Upper lobe of left lung (tissue), 4 donors: ENCODE measurements around the gene LRRC43.

ENCODE experiments used
- EP300 ChIP-seq, 4 donors: sonication (generic); formaldehyde crosslinking; IDR thresholded peaks; one replicate each; pipeline ENCODE4 v1.5.1; 2017; ENCODE audit warnings: antibody characterized with exemption in 4 of 4, control low read depth in 2 of 4
- POLR2AphosphoS5 ChIP-seq, 2 donors: sonication (generic); formaldehyde crosslinking; IDR thresholded peaks; one replicate each; pipeline ENCODE4 v1.5.1; 2017; ENCODE audit warnings: antibody characterized with exemption in 2 of 2
- TF ChIP-seq, protein P1 (sequence below), 6 experiments: fragments of 450-650 bp in 4 of 6; fragments of 200-600 bp in 2 of 6; sonication (generic) in 2 of 6; IDR thresholded peaks; one replicate each; pipeline ENCODE4 v1.5.1; 2016 to 2019; ENCODE audit warnings: antibody characterized with exemption in 6 of 6

DNA sequence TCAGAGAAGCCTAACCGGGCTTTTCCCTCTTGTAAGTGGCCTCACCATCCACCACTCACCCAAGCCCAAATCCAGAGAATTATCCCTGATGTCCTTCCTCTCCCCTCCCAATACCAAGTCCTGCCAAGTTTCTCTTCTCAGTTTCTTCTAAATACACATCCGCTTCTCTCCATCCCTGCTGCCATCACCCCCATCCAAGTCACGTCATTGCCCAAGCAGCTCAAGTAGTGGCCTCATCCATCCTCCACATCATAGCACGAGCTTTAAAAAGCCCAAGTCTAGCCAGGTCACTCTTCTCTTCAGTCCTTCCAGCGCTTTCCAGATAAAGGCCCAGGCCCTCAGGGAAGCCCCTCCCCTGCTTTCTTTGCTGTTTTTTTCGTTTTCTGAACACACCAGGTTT lies 34.3 kb upstream of the LRRC43 start:
- TF ChIP-seq EP300 (IDR thresholded peaks at IDR 0.05) (no peak), POLR2AphosphoS5 (IDR thresholded peaks at IDR 0.05) (no peak)
- TF ChIP-seq, protein P1, sequence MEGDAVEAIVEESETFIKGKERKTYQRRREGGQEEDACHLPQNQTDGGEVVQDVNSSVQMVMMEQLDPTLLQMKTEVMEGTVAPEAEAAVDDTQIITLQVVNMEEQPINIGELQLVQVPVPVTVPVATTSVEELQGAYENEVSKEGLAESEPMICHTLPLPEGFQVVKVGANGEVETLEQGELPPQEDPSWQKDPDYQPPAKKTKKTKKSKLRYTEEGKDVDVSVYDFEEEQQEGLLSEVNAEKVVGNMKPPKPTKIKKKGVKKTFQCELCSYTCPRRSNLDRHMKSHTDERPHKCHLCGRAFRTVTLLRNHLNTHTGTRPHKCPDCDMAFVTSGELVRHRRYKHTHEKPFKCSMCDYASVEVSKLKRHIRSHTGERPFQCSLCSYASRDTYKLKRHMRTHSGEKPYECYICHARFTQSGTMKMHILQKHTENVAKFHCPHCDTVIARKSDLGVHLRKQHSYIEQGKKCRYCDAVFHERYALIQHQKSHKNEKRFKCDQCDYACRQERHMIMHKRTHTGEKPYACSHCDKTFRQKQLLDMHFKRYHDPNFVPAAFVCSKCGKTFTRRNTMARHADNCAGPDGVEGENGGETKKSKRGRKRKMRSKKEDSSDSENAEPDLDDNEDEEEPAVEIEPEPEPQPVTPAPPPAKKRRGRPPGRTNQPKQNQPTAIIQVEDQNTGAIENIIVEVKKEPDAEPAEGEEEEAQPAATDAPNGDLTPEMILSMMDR (IDR thresholded peaks at IDR 0.05) = no peak
